ENCODE measurements around the gene TMEM171.
A peak's percentile ranks its signal among the peaks of the same experiment; 100 is the strongest.

Gene TMEM171, protein sequence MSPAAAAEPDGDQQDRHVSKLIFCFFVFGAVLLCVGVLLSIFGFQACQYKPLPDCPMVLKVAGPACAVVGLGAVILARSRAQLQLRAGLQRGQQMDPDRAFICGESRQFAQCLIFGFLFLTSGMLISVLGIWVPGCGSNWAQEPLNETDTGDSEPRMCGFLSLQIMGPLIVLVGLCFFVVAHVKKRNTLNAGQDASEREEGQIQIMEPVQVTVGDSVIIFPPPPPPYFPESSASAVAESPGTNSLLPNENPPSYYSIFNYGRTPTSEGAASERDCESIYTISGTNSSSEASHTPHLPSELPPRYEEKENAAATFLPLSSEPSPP

DNA sequence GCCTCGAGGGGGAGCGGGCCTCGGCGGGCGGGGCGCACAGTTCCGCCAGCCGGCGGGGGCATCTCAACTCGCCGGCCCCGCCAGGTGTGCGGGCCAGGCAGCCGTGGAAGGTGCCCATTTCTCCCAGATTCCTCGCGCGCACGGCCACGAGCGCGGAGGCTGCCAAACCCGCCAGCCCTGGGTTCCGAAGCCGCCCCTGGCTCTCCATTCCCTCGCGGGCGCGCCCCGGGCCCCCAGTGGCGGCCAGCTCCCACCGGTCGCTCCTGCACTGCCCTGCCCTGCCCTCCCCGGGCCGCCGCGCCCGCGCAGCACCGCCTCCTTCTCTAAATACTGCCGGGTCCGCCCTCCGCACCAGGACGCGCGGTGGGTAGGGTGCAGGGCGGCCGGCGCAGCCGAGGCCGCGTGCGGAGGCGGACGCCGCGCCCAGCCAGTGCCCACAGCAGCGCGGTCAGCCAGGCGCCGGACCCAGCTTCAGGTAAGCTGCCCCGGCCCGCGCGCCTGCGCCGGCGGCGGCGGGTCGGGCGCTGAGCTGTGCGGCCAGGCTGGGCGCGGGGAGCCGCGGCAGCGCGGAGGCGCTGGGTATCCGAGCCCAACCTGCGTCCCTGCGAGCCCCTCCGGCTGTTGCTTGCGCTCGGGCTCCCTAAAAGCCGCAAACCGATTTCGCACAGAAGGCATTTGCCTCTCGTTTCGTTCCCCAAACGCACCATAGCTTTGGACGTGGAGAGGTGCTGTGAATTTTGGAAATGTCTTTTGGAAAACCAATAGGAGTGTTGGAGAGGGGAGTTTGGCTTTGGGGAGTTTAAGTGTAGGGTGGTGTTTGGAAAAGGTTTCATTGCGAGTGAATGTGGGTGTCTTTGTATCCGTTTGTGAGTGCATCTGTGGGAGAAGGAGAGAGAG lies at the start of gene TMEM171:
TMEM171 (plus strand) TSS at position 354 of the 897 bp plus-strand sequence. CDS start 2,799 bp downstream, outside the sequence.
- no peak for DNase-seq

DNA sequence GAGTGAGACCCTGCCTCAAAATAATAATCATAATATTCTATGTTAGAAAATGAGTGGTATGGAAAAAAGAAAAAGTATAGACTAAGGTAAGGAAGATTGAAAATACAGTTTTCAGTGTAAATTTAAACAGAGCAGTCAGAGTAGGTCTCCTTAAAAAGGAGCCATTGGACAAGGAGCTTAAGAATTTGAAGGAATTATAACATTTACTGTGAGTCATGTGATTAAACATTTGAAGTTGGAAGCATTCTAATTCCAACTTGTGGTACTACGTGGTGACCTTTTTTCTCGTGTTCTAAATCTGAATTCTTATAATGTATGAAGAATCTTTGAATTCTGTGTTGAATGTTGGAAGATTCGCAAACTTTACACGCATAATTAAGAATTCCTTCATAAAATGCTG lies 39.3 kb upstream of the TMEM171 start:
- no peak for DNase-seq

- no peak for DNase-seq
These were observed 32.3 kb upstream of the TMEM171 start for GRCh38 chr5:73088026-73088425.

DNA sequence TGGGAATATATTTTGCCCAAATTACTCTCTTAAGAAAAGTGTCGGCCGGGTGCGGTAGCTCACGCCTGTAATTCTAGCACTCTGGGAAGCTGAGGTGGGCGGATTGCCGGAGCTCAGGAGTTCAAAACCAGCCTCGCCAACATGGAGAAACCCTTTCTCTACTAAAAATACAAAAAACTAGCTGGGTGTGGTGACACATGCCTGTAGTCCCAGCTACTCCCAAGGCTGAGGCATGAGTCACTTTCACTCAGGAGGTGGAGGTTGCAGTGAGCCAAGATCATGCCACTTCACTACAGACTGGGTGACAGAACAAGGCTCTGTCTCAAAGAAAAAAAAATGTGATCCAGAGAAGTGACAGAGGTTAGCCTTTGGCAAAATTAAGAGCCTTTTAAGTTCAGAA lies 26.4 kb upstream of the TMEM171 start:
- no peak for DNase-seq

DNA sequence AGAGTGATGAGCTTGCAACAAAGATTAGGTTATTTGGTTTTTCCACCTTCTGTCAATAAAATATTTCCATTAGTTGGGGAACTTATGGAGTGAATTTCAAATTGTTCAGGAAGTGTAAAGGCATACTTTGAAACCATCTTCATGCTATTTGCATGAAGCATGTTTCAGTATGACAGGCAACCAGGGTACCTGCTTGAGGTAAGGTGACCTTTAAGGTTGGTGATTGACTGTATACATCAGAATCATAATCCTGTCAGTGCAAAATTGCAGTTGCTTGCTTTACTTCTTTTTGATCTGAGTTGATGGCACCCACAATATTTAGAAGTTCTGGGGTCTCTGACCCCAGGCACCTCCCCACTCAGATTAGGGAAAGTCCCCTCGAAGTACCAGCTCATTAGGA lies 26.0 kb upstream of the TMEM171 start:
- DNase-seq: no peak

- no peak for DNase-seq
These were observed 24.7 kb upstream of the TMEM171 start for GRCh38 chr5:73095564-73096238.

DNA sequence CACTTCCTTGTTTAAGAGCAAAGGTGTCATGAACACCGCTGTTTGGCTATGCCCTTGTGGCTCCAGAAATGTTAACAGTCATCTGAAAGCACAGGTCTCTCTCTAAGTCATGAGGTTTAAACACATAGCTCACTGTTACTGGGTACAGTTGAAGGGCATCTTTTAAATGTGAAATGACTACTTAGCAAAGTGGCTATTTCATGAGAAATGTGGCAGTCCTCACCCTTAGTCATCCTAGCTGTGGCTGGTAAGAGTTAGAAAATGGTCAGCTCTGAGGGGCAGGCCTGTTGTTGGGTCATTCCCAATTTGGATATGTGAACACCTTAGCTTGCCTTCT lies 24.2 kb upstream of the TMEM171 start:
- no peak for DNase-seq

- no peak for DNase-seq
These were observed 22.6 kb upstream of the TMEM171 start for GRCh38 chr5:73097740-73098139.

DNA sequence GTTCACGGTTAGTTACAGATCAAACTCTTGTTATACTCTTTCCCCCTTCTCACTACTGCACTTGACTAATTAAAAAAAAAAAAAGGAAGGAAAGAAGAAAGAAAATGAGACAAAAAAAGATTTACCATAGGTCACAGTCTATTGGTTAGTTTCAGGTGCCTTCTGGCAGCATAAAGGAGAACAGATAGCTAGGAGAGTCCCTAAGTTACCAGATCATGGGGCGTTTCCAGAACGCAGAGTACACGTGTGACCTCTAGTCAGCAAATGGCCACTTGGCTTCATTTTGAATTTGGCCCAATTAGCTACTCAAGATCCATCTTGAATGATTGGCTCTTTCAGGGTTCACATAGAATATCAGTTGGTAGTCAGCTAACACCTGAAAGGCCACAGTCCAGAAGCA lies 20.3 kb upstream of the TMEM171 start:
- DNase-seq: no peak

- DNase-seq: peak; percentile 68
These were observed 16.5 kb upstream of the TMEM171 start for GRCh38 chr5:73103870-73104299.

DNA sequence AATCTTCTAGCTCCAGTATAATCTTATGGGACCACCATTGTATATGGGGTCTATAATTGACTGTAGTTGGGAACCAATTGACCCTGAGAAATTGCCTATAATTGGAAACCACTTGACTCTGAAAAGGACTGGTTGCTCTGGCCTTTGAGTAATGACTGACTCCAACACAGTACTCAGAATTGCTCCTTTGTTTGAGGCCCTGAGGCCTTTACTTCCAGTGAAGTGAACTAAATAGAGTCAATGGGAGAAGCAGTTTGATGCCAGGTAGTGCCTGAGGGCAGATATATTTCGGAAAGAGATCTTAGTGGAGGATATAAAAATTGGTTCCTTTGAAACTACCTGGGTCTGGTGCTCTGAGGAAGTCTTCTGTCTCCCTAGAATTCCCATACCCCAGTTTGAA lies 16.0 kb upstream of the TMEM171 start:
- peak; percentile 35 for DNase-seq

DNA sequence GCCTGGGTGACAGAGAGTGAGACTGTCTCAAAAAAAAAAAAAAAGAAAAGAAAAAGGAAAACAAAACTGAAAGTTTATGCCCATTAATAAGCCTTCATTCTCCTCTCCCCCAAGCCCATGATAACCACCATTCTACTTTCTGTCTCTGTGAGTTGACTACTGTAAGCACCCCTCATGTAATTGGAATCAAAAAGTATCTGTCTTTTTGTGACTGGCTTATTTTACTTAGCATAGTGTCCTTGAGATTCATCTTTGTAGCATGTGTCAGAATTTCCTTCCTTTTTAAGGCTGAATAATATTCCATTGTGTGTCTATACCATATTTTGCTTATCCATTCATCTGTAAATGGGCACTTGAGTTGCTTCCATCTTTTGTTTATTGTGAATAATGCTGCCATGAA lies 14.0 kb upstream of the TMEM171 start:
- DNase-seq: no peak

DNA sequence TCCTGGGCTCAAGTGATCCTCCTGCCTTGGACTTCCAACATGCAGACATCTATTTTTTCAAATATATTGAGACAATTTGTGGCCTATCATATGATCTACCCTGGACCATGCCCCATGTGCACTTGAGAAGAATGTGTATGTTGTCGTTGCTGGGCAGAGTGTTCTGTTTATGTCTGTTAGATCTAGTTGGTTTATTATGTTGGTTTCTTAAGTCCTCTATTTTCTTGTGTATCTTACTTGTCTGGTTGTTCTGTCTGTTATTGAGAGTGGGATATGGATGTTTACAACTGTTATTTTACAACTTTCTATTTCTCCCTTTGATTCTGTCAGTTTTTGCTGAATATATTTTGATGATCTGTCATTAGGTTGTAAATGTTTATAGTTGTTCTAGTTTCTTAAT lies 10.2 kb upstream of the TMEM171 start:
- DNase-seq: no peak

- no peak for DNase-seq
These were observed 8.8 kb upstream of the TMEM171 start for GRCh38 chr5:73111536-73111935.

DNA sequence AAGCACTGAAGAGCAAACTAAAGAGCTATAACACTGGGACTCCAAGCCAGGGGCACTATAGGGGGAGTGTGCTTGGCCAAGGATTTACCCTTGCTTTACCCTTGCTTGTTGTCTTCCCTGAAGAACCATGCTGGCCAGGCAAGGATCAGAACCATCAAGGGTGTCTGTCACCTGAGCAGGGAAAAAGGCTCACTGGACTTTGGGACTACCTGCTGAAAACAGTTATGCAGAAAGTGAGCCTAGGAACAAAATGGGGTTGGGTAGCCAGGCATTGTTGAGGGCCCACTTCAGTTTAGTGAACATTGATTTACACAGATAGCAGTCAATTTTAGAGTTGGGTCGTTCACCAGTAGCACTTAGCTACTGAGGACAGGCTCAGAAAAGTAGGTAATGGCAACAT lies 8.0 kb upstream of the TMEM171 start:
- no peak for DNase-seq

DNA sequence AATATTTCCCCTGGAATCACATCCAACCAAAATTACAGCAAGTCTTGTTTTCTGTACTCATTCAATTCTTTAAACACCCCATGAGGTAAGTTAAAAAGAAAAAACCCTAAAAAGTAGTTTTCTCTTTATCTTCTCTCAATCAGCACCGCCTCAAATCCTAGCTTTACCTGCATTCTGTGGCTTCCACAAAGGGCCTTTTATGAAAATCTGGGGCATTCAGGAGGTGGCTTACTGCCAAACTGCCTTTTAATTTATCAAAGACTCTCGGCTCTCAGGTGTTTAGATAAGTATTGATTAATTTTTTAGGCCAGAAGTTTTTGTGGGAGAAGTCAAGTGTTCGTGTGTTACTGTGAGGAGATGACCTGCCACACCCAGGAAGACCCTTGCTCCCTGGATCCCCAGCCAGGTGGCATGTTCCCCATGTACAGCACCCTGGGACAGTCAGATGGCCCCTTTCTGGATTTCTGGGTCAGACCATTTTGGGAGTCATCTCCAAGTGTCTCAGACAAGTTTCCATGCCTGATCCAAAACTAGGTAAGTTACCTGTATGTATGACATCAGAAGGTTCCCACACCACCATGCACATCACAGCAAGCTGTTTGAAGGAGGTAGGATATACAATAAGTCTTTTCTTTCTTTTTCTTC lies 6.2 kb upstream of the TMEM171 start:
- no peak for DNase-seq

- DNase-seq: no peak
These were observed 4.8 kb upstream of the TMEM171 start for GRCh38 chr5:73115399-73116051.

DNA sequence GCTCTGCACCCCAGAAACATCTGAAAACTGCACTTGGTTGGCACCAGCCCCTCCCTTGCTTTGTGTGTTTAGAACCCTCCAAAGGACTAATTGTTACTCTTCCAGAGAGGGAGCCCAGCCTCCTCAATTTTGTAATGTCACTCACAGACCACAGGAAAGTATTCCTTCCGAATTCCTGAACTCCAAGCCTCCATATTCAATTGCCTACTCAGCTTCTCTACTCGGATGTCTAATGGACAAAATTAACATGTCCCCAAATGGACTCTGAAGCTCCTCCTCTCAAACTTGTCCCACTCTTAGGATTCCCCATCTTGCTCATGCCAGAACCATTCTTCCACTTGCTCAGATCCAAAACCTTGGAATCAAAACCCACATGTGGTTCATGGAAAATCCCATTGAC lies 3.9 kb upstream of the TMEM171 start:
- no peak for DNase-seq

- no peak for DNase-seq
These were observed 3.2 kb upstream of the TMEM171 start for GRCh38 chr5:73117088-73117740.

DNA sequence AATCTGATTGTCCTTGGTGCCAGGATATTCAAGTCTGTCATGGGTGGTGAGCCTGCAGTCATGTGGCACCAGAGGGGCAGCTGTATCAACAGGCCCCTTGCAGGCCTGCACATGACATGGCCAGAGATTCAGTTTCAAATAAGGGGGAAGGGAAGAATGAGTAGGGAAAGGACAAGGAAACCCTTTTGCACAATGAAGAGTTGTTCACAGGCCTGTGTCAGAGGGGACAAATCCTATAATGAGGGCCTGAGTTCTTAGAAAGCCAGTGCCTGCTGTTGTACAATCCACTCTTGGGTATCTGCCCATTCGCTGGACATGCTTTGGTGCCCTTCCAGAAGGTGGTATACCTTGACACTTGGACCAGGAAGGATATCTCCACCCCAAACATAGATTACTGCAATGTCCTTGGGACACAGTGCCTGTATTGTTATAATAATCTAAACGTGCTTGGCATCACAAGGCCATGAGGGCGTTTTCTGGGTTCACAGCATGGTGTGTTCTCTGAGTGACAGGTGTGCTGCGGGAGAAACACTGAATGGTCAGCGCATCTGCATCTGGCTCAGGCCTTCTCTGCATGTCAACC lies 1.9 kb upstream of the TMEM171 start:
- DNase-seq: no peak

- DNase-seq: no peak
These were observed 771 bp upstream of the TMEM171 start for GRCh38 chr5:73119451-73120157.
